ENCODE data around the gene SLC12A3. TPM values are rescaled to one million over a fixed set of nuclear protein-coding genes. Genes with fewer than 3 reads are reported as not detected.
A peak's percentile ranks its signal among the peaks of the same experiment; 100 is the strongest.

SLC12A3 gene
- total and polyA plus RNA-seq, 2 donors (not counting 1 experiment from before 2014, with no cell fraction given): not detected

GRCh38 chr16:56861092-56861610, 3.9 kb upstream of the SLC12A3 start:
- Histone ChIP-seq H2AFZ (ENCODE audit: low read length) (no peak overlapping the region), H3K36me3 (ENCODE audit: control insufficient read depth, insufficient read depth, low read length) (no peaks in the 10 kb centered on the region), H3K27ac (ENCODE audit: insufficient read depth, low read length) (no peak overlapping the region), H3K4me3 (replicated peaks in 1 of 4; ENCODE audit: control extremely low read depth in 1 of 4, insufficient read depth in 1 of 4, low read depth in 3 of 4, low read length in 4 of 4) (no peak overlapping the region), H3K9me3 (ENCODE audit: control insufficient read depth, insufficient read depth, low read depth, low read length) (no peaks in the 10 kb centered on the region), H3K4me1 (ENCODE audit: control insufficient read depth, extremely low read depth, insufficient read depth, low read length) (no peaks in the 10 kb centered on the region), H3K79me2 (ENCODE audit: control insufficient read depth, insufficient read depth, low read length) (no peaks in the 10 kb centered on the region), H3K4me2 (ENCODE audit: extremely low read depth, insufficient read depth, low read length) (no peak overlapping the region), H4K20me1 (ENCODE audit: control insufficient read depth, extremely low read depth, insufficient read depth, low read length) (no peaks in the 10 kb centered on the region), H3K9ac (ENCODE audit: insufficient read depth, low read length) (no peak overlapping the region), H3K27me3 (ENCODE audit: control insufficient read depth, insufficient read depth, low read length) (no peaks in the 10 kb centered on the region)
- peak; percentile 14 to 59 for DNase-seq (ENCODE audit: low read depth in 2 of 2)
- TF ChIP-seq EZH2 (IDR thresholded peaks at IDR 0.05; ENCODE audit: low read length, missing control alignments): no peak
- no peak for TF ChIP-seq CTCF (conservative IDR thresholded peaks at IDR 0.05 in 1 of 2, IDR thresholded peaks at IDR 0.05 in 1 of 2; ENCODE audit: low read depth in 1 of 2, low read length in 2 of 2)

GRCh38 chr16:56861756-56862155, 3.3 kb upstream of the SLC12A3 start:
- Histone ChIP-seq H3K4me3 (replicated peaks in 1 of 4; ENCODE audit: control extremely low read depth in 1 of 4, insufficient read depth in 1 of 4, low read depth in 3 of 4, low read length in 4 of 4) (no peak overlapping the region), H4K20me1 (ENCODE audit: control insufficient read depth, extremely low read depth, insufficient read depth, low read length) (no peaks in the 10 kb centered on the region), H3K4me1 (ENCODE audit: control insufficient read depth, extremely low read depth, insufficient read depth, low read length) (no peaks in the 10 kb centered on the region), H2AFZ (ENCODE audit: low read length) (no peak overlapping the region), H3K27me3 (ENCODE audit: control insufficient read depth, insufficient read depth, low read length) (no peaks in the 10 kb centered on the region), H3K9me3 (ENCODE audit: control insufficient read depth, insufficient read depth, low read depth, low read length) (no peaks in the 10 kb centered on the region), H3K9ac (ENCODE audit: insufficient read depth, low read length) (no peak overlapping the region), H3K79me2 (ENCODE audit: control insufficient read depth, insufficient read depth, low read length) (no peaks in the 10 kb centered on the region), H3K27ac (ENCODE audit: insufficient read depth, low read length) (no peak overlapping the region), H3K4me2 (ENCODE audit: extremely low read depth, insufficient read depth, low read length) (no peak overlapping the region), H3K36me3 (ENCODE audit: control insufficient read depth, insufficient read depth, low read length) (no peaks in the 10 kb centered on the region)
- TF ChIP-seq CTCF (conservative IDR thresholded peaks at IDR 0.05 in 1 of 2, IDR thresholded peaks at IDR 0.05 in 1 of 2; ENCODE audit: low read depth in 1 of 2, low read length in 2 of 2): no peak
- DNase-seq (ENCODE audit: low read depth in 2 of 2): no peak

GRCh38 chr16:56862776-56863175, 2.2 kb upstream of the SLC12A3 start:
- DNase-seq (ENCODE audit: low read depth in 2 of 2): no peak
- no peaks in the 10 kb centered on the region for H3K9me3 ChIP-seq (ENCODE audit: control insufficient read depth, insufficient read depth, low read depth, low read length)
- H3K27ac ChIP-seq (ENCODE audit: insufficient read depth, low read length): no peak overlapping the region
- H3K4me2 ChIP-seq (ENCODE audit: extremely low read depth, insufficient read depth, low read length): no peak overlapping the region
- no peak overlapping the region for H2AFZ ChIP-seq (ENCODE audit: low read length)
- H3K27me3 ChIP-seq (ENCODE audit: control insufficient read depth, insufficient read depth, low read length): no peaks in the 10 kb centered on the region
- no peaks in the 10 kb centered on the region for H4K20me1 ChIP-seq (ENCODE audit: control insufficient read depth, extremely low read depth, insufficient read depth, low read length)
- no peak overlapping the region for H3K4me3 ChIP-seq (replicated peaks in 1 of 4; ENCODE audit: control extremely low read depth in 1 of 4, insufficient read depth in 1 of 4, low read depth in 3 of 4, low read length in 4 of 4)
- H3K9ac ChIP-seq (ENCODE audit: insufficient read depth, low read length): no peak overlapping the region
- no peaks in the 10 kb centered on the region for H3K36me3 ChIP-seq (ENCODE audit: control insufficient read depth, insufficient read depth, low read length)
- H3K4me1 ChIP-seq (ENCODE audit: control insufficient read depth, extremely low read depth, insufficient read depth, low read length): no peaks in the 10 kb centered on the region
- no peaks in the 10 kb centered on the region for H3K79me2 ChIP-seq (ENCODE audit: control insufficient read depth, insufficient read depth, low read length)
- TF ChIP-seq EZH2 (IDR thresholded peaks at IDR 0.05; ENCODE audit: low read length, missing control alignments): no peak
- no peak for TF ChIP-seq CTCF (conservative IDR thresholded peaks at IDR 0.05 in 1 of 2, IDR thresholded peaks at IDR 0.05 in 1 of 2; ENCODE audit: low read depth in 1 of 2, low read length in 2 of 2)

All from fibroblast of lung (primary cell).